HEK293T (cell line): ENCODE data around the gene PTPRA.

Experiments
- ARNT ChIP-seq: fragments of 450-650 bp; IDR thresholded peaks from 2 replicates; pipeline ENCODE4 v1.6.1; 2017; ENCODE audit warnings: mild to moderate bottlenecking
- BHLHE40 ChIP-seq: fragments of 450-650 bp; IDR thresholded peaks from 2 replicates; pipeline ENCODE4 v1.6.1; 2016; ENCODE audit warnings: mild to moderate bottlenecking, moderate library complexity, borderline replicate concordance
- CTBP1 ChIP-seq: fragments of 450-650 bp; IDR thresholded peaks from 2 replicates; pipeline ENCODE4 v1.6.1; 2016; ENCODE audit warnings: borderline replicate concordance
- ELF4 ChIP-seq: fragments of 450-650 bp; IDR thresholded peaks from 2 replicates; pipeline ENCODE4 v1.6.1; 2017; ENCODE audit warnings: antibody characterized with exemption
- FOXA1 ChIP-seq: fragments of 450-650 bp; IDR thresholded peaks from 2 replicates; pipeline ENCODE4 v1.6.1; 2016; ENCODE audit warnings: mild to moderate bottlenecking
- FOXK2 ChIP-seq: fragments of 450-650 bp; IDR thresholded peaks from 2 replicates; pipeline ENCODE4 v1.6.1; 2016; ENCODE audit warnings: mild to moderate bottlenecking
- FOXM1 ChIP-seq: fragments of 450-650 bp; IDR thresholded peaks from 2 replicates; pipeline ENCODE4 v1.6.1; 2017; ENCODE audit warnings: mild to moderate bottlenecking, borderline replicate concordance
- HDGF ChIP-seq: fragments of 450-650 bp; IDR thresholded peaks from 2 replicates; pipeline ENCODE4 v1.6.1; 2017; ENCODE audit warnings: antibody characterized with exemption, borderline replicate concordance
- LEF1 ChIP-seq: fragments of 450-650 bp; IDR thresholded peaks from 2 replicates; pipeline ENCODE4 v1.6.1; 2017; ENCODE audit warnings: mild to moderate bottlenecking, borderline replicate concordance
- NFRKB ChIP-seq: fragments of 450-650 bp; IDR thresholded peaks from 2 replicates; pipeline ENCODE4 v1.6.1; 2016; ENCODE audit warnings: mild to moderate bottlenecking, moderate library complexity
- SP1 ChIP-seq: fragments of 450-650 bp; IDR thresholded peaks from 2 replicates; pipeline ENCODE4 v1.6.1; 2017
- SUZ12 ChIP-seq: fragments of 450-650 bp; IDR thresholded peaks from 2 replicates; pipeline ENCODE4 v1.6.1; 2016; ENCODE audit warnings: mild to moderate bottlenecking
- TARDBP ChIP-seq: fragments of 450-650 bp; IDR thresholded peaks from 2 replicates; pipeline ENCODE4 v1.6.1; 2016
- TF ChIP-seq, protein P1 (sequence below): fragments of 450-650 bp; IDR thresholded peaks from 2 replicates; pipeline ENCODE4 v1.6.1; 2016

- no peak for TF ChIP-seq FOXM1
- no peak for TF ChIP-seq ELF4
- no peak for TF ChIP-seq NFRKB
- no peak for TF ChIP-seq SP1
- no peak for TF ChIP-seq CTBP1
- TF ChIP-seq FOXK2: no peak
- TF ChIP-seq BHLHE40: no peak
- TF ChIP-seq, protein P1, sequence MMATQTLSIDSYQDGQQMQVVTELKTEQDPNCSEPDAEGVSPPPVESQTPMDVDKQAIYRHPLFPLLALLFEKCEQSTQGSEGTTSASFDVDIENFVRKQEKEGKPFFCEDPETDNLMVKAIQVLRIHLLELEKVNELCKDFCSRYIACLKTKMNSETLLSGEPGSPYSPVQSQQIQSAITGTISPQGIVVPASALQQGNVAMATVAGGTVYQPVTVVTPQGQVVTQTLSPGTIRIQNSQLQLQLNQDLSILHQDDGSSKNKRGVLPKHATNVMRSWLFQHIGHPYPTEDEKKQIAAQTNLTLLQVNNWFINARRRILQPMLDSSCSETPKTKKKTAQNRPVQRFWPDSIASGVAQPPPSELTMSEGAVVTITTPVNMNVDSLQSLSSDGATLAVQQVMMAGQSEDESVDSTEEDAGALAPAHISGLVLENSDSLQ: no peak
- TF ChIP-seq HDGF: no peak
- TF ChIP-seq FOXA1: no peak
- TF ChIP-seq TARDBP: no peak
- no peak for TF ChIP-seq ARNT
- TF ChIP-seq LEF1: no peak
- no peak for TF ChIP-seq SUZ12
These were observed 1.4 kb upstream of the PTPRA start for GRCh38 chr20:2871661-2872458.
